Germinal center (tissue), 1 donor: ENCODE results near the gene MFAP2.
"Not testable (repeated sequence)": the region's sequence is repeated elsewhere in the genome, so short reads cannot be mapped to it uniquely, and the experiment has no call there.

Experiments
- DNase-seq: peaks from one replicate; pipeline ENCODE4 v3.0.0; 2012; ENCODE audit warnings: mixed read lengths, low spot score

The MFAP2 gene

GRCh38 chr1:16979475-16980327, 719 bp downstream of the MFAP2 start:
- no peak for DNase-seq

GRCh38 chr1:16978567-16979474, 1.6 kb downstream of the MFAP2 start:
- DNase-seq: no peak

- no peak for DNase-seq
These were observed 2.3 kb downstream of the MFAP2 start for GRCh38 chr1:16978139-16978538.

GRCh38 chr1:16977377-16977776, 3.0 kb downstream of the MFAP2 start:
- no peak for DNase-seq

- DNase-seq: no peak
These were observed 3.5 kb downstream of the MFAP2 start for GRCh38 chr1:16976966-16977365.

- DNase-seq: no peak
These were observed 4.6 kb downstream of the MFAP2 start for GRCh38 chr1:16975838-16976237.

GRCh38 chr1:16975211-16975610, 5.2 kb downstream of the MFAP2 start:
- no peak for DNase-seq

GRCh38 chr1:16973215-16973614, 7.2 kb downstream of the MFAP2 start:
- no peak for DNase-seq

GRCh38 chr1:16972189-16972895, 8.1 kb downstream of the MFAP2 start:
- DNase-seq: no peak

- DNase-seq: no peak
These were observed 8.9 kb downstream of the MFAP2 start for GRCh38 chr1:16971341-16972188.

GRCh38 chr1:16970132-16970910, 10.1 kb downstream of the MFAP2 start:
- DNase-seq: no peak

GRCh38 chr1:16969651-16970050, 10.8 kb downstream of the MFAP2 start:
- no peak for DNase-seq

GRCh38 chr1:16969057-16969611, 11.3 kb downstream of the MFAP2 start:
- DNase-seq: no peak

- no peak for DNase-seq
These were observed 12.0 kb downstream of the MFAP2 start for GRCh38 chr1:16968372-16968771.

- DNase-seq: no peak
These were observed 12.5 kb downstream of the MFAP2 start for GRCh38 chr1:16967962-16968361.

GRCh38 chr1:16967095-16967575, 13.3 kb downstream of the MFAP2 start:
- no peak for DNase-seq

- no peak for DNase-seq
These were observed 14.1 kb downstream of the MFAP2 start for GRCh38 chr1:16966282-16966681.

- DNase-seq: no peak
These were observed 14.8 kb downstream of the MFAP2 start for GRCh38 chr1:16965486-16966067.

GRCh38 chr1:16964169-16964568, 16.3 kb downstream of the MFAP2 start:
- DNase-seq: not testable (repeated sequence)
